HepG2 (cell line): ENCODE results near the gene VWA7.

Experiments used
- NFRKB ChIP-seq: fragments of 450-650 bp; IDR thresholded peaks from 2 replicates; pipeline ENCODE4 v1.6.1; 2017
- ZNF263 ChIP-seq: sonication (generic); formaldehyde crosslinking; IDR thresholded peaks from 2 replicates; pipeline ENCODE4 v1.4.0; 2020; ENCODE audit warnings: missing genetic modification reagents

GRCh38 chr6:31794866-31795615 lies 17.9 kb upstream of the VWA7 start:
- no peak for TF ChIP-seq NFRKB
- TF ChIP-seq ZNF263 = no peak
